Neuronal stem cell (in vitro differentiated cells): ENCODE measurements around the gene SELENOV.

Experiments
- DNase-seq: peaks from one replicate; pipeline ENCODE4 v3.0.0-alpha.2; 2013; ENCODE audit warnings: low spot score
- H2AFZ ChIP-seq: one replicate; pipeline ENCODE4 v1.6.1; 2013; ENCODE audit warnings: mild to moderate bottlenecking, low read length, inconsistent platforms
- H2AK5ac ChIP-seq: 2 replicates; pipeline ENCODE4 v1.6.1; 2013; ENCODE audit warnings: low read depth, mild to moderate bottlenecking, inconsistent platforms, low read length, moderate library complexity, mixed read lengths
- H2BK120ac ChIP-seq: 2 replicates; pipeline ENCODE4 v1.6.1; 2013; ENCODE audit warnings: low read depth, mild to moderate bottlenecking, inconsistent platforms, low read length, moderate library complexity, mixed read lengths
- H2BK12ac ChIP-seq: one replicate; pipeline ENCODE4 v1.6.1; 2013; ENCODE audit warnings: low read length, inconsistent platforms
- H2BK15ac ChIP-seq: 2 replicates; pipeline ENCODE4 v1.6.1; 2013; ENCODE audit warnings: mild to moderate bottlenecking, low read length, inconsistent platforms, mixed read lengths
- H2BK5ac ChIP-seq: one replicate; pipeline ENCODE4 v1.6.1; 2013; ENCODE audit warnings: inconsistent platforms, mild to moderate bottlenecking, low read length, moderate library complexity
- H3K14ac ChIP-seq: one replicate; pipeline ENCODE4 v1.6.1; 2013; ENCODE audit warnings: low read length, inconsistent platforms
- H3K18ac ChIP-seq: 2 replicates; pipeline ENCODE4 v1.6.1; 2013; ENCODE audit warnings: low read length, inconsistent platforms
- H3K23ac ChIP-seq: 2 replicates; pipeline ENCODE4 v1.6.1; 2013; ENCODE audit warnings: low read depth, mild to moderate bottlenecking, mixed read lengths, low read length, inconsistent platforms; ENCODE audit not compliant: poor library complexity
- H3K27ac ChIP-seq: replicated peaks from 3 replicates; pipeline ENCODE4 v1.5.1; 2013; ENCODE audit warnings: low read length, inconsistent platforms
- H3K27me3 ChIP-seq, 3 experiments: 2 replicates each; pipeline ENCODE4 v1.6.1; 2013; ENCODE audit warnings: low read length in 3 of 3, mild to moderate bottlenecking in 2 of 3, inconsistent platforms in 1 of 3, low read depth in 1 of 3, mixed read lengths in 1 of 3, moderate library complexity in 1 of 3; ENCODE audit not compliant: control insufficient read depth in 3 of 3, insufficient read depth in 3 of 3
- H3K36me3 ChIP-seq, 2 donors: replicated peaks in 1 of 2; 2 replicates each; pipeline ENCODE4 v1.6.1; 2013; ENCODE audit warnings: low read length in 2 of 2; ENCODE audit not compliant: control insufficient read depth in 2 of 2, insufficient read depth in 2 of 2
- H3K4ac ChIP-seq: 2 replicates; pipeline ENCODE4 v1.6.1; 2013; ENCODE audit warnings: inconsistent platforms, mild to moderate bottlenecking, low read length, moderate library complexity
- H3K4me1 ChIP-seq, 2 donors: 1 replicate in 1 of 2; 2 replicates in 1 of 2; pipeline ENCODE4 v1.6.1; 2013; ENCODE audit warnings: low read length in 2 of 2, low read depth in 1 of 2; ENCODE audit not compliant: control insufficient read depth in 2 of 2, insufficient read depth in 1 of 2
- H3K4me2 ChIP-seq: one replicate; pipeline ENCODE4 v1.6.1; 2013; ENCODE audit warnings: mild to moderate bottlenecking, low read length, inconsistent platforms; ENCODE audit not compliant: insufficient read depth, poor library complexity, severe bottlenecking
- H3K4me3 ChIP-seq, 2 donors: 2 replicates each; pipeline ENCODE4 v1.5.1; 2013; ENCODE audit warnings: low read length in 2 of 2, mild to moderate bottlenecking in 2 of 2, inconsistent platforms in 1 of 2, moderate library complexity in 1 of 2
- H3K79me1 ChIP-seq: one replicate; pipeline ENCODE4 v1.6.1; 2013; ENCODE audit warnings: low read depth, mild to moderate bottlenecking, inconsistent platforms, low read length, moderate library complexity
- H3K9ac ChIP-seq: one replicate; pipeline ENCODE4 v1.6.1; 2013; ENCODE audit warnings: mild to moderate bottlenecking, low read depth, low read length, inconsistent platforms; ENCODE audit not compliant: poor library complexity
- H3K9me3 ChIP-seq, 2 donors: replicated peaks in 1 of 2; 2 replicates each; pipeline versions ENCODE3 to v1.6.1; 2013; ENCODE audit warnings: low read length in 2 of 2, mild to moderate bottlenecking in 2 of 2, inconsistent platforms in 1 of 2, low read depth in 1 of 2, mixed read lengths in 1 of 2, moderate library complexity in 1 of 2; ENCODE audit not compliant: control insufficient read depth in 2 of 2, insufficient read depth in 1 of 2
- H4K8ac ChIP-seq: one replicate; pipeline ENCODE4 v1.6.1; 2013; ENCODE audit warnings: low read depth, mild to moderate bottlenecking, inconsistent platforms, low read length, moderate library complexity
- H4K91ac ChIP-seq: one replicate; pipeline ENCODE4 v1.6.1; 2013; ENCODE audit warnings: low read length, low read depth, mild to moderate bottlenecking, inconsistent platforms; ENCODE audit not compliant: poor library complexity
- WGBS, 2 donors: extraction: QIAGEN DNeasy Blood & Tissue Kit; methylation state at CpG; one replicate each; pipeline ENCODE4 v1.1.7; 2013; ENCODE audit warnings: missing lambda C conversion rate in 2 of 2, mixed read lengths in 1 of 2; ENCODE audit not compliant: insufficient read length in 2 of 2, insufficient replicate concordance in 1 of 2; ENCODE audit errors: extremely low coverage in 2 of 2; 5-methylcytosine and 5-hydroxymethylcytosine counted together

SELENOV gene

DNA sequence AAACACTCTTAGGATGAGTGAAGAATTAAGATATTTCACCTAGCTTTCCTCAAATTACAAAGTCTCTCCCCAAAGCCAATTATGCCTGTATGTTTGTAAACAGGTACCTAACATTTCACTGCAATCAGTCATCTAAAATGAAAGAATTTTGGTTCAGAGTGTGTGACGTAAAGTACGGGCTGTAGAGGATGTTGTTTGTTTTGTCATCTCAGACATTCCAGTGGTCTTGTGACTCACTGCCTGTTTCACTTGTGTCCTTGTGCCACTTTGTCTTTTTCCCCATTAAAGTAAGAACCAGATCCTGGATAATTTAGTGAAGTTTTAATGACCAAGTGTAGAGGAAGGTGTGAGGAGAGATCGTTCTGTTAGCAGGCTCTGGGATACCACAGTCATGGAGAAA, 53.7 kb downstream of the SELENOV start:
- no peak overlapping the region for H2AFZ ChIP-seq
- no peak overlapping the region for H3K27ac ChIP-seq
- no peak overlapping the region for H3K4me3 ChIP-seq
- H2AK5ac ChIP-seq, result no peak overlapping the region
- H2BK12ac ChIP-seq, result no peak overlapping the region
- no peaks in the 10 kb centered on the region for H3K9me3 ChIP-seq
- H2BK15ac ChIP-seq, result no peak overlapping the region
- H2BK120ac ChIP-seq, result no peak overlapping the region
- no peaks in the 10 kb centered on the region for H3K36me3 ChIP-seq
- no peaks in the 10 kb centered on the region for H3K79me1 ChIP-seq
- no CpG with 5 or more reads among the region's 3 CpGs for WGBS, 2 donors
- H3K14ac ChIP-seq, result no peak overlapping the region
- no peak overlapping the region for H3K4ac ChIP-seq
- no peak overlapping the region for H4K8ac ChIP-seq
- no peak overlapping the region for H3K4me2 ChIP-seq
- DNase-seq, result no peak
- H3K18ac ChIP-seq, result no peak overlapping the region
- no peak overlapping the region for H3K9ac ChIP-seq
- no peak overlapping the region for H4K91ac ChIP-seq
- H3K23ac ChIP-seq, result no peak overlapping the region
- peaks cover 0 to 10% (median 2%) of the 10 kb centered on the region in 3 experiments for H3K27me3 ChIP-seq
- H2BK5ac ChIP-seq, result no peak overlapping the region
- H3K4me1 ChIP-seq, result no peaks in the 10 kb centered on the region
